Vagina (tissue), 2 donors: ENCODE measurements around the gene TRIM41. TPM values are rescaled to one million over a fixed set of nuclear protein-coding genes. Genes with fewer than 3 reads are reported as not detected.

ENCODE experiments used
- DNase-seq, 2 donors: peaks; one replicate each; pipeline ENCODE4 v3.0.0-alpha.2; 2017; ENCODE audit errors: extremely low spot score in 2 of 2
- H3K27ac ChIP-seq: fragments of 200-600 bp; sonication (generic); one replicate; pipeline ENCODE4 v1.5.1; 2019
- H3K27me3 ChIP-seq: fragments of 200-600 bp; sonication (generic); one replicate; pipeline ENCODE4 v1.5.1; 2019
- H3K36me3 ChIP-seq, 2 donors: fragments of 200-600 bp; sonication (generic); one replicate each; pipeline ENCODE4 v1.5.1; 2017 to 2019
- H3K4me1 ChIP-seq: fragments of 200-600 bp; sonication (generic); one replicate; pipeline ENCODE4 v1.5.1; 2019
- H3K4me3 ChIP-seq, 2 donors: fragments of 200-600 bp; sonication (generic); 1 replicate in 1 of 2; 2 replicates in 1 of 2; pipeline ENCODE4 v1.5.1; 2016 to 2019
- H3K9me3 ChIP-seq: fragments of 200-600 bp; sonication (generic); one replicate; pipeline ENCODE4 v1.5.1; 2019
- CTCF ChIP-seq, 3 experiments: fragments of 450-650 bp in 2 of 3; fragments of 200-600 bp in 1 of 3; sonication (generic) in 1 of 3; IDR thresholded peaks; one replicate each; pipeline ENCODE4 v1.5.1; 2017 to 2019; ENCODE audit warnings: antibody characterized with exemption in 3 of 3, mild to moderate bottlenecking in 2 of 3, moderate library complexity in 2 of 3
- POLR2A ChIP-seq, 2 donors: fragments of 450-650 bp; IDR thresholded peaks; one replicate each; pipeline ENCODE4 v1.6.1; 2017; ENCODE audit warnings: antibody characterized with exemption in 2 of 2, mild to moderate bottlenecking in 2 of 2, moderate library complexity in 2 of 2
- POLR2AphosphoS5 ChIP-seq, 2 donors: sonication (generic); formaldehyde crosslinking; IDR thresholded peaks; one replicate each; pipeline ENCODE4 v1.9.0; 2017; ENCODE audit warnings: antibody characterized with exemption in 2 of 2, mild to moderate bottlenecking in 2 of 2, low read depth in 1 of 2; ENCODE audit not compliant: insufficient read depth in 1 of 2
- intact Hi-C: fragments of 100-400 bp; cut with DNase I; formaldehyde crosslinking; loops from one replicate; pipeline ENCODE4 v1.15.1; 2023
- total RNA-seq: library from RNA; depleted of rRNA; stranded (reverse); fragments of >200 nt; gene quantifications from one replicate; pipeline ENCODE4 v1.2.3, GENCODE V29; 2016

The TRIM41 gene
- total RNA-seq, 1 donor from 2014 or later, result 7.9 TPM

- H3K4me3 ChIP-seq, result no peak overlapping the region
- no peak overlapping the region for H3K27ac ChIP-seq
- intact Hi-C loops, result loop anchor here (10.0 kb wide), 1 partner anchor 318 kb away; the partner anchor contains the start of gene ZFP62
- H3K36me3 ChIP-seq, result no peaks in the 10 kb centered on the region
- H3K9me3 ChIP-seq, result no peaks in the 10 kb centered on the region
- no peak for DNase-seq
- no peaks in the 10 kb centered on the region for H3K27me3 ChIP-seq
- TF ChIP-seq POLR2AphosphoS5 (IDR thresholded peaks at IDR 0.05; ENCODE audit: insufficient read depth in 1 of 2, low read depth in 1 of 2) (no peak), POLR2A (IDR thresholded peaks at IDR 0.05) (no peak), CTCF (IDR thresholded peaks at IDR 0.05) (no peak)
- peaks cover 20% of the 10 kb centered on the region for H3K4me1 ChIP-seq
Observed at GRCh38 chr5:181182651-181183050, 40.4 kb upstream of the TRIM41 start.

- Histone ChIP-seq H3K4me1 (peaks cover 30% of the 10 kb centered on the region), H3K27me3 (no peaks in the 10 kb centered on the region), H3K9me3 (no peaks in the 10 kb centered on the region), H3K4me3 (peak overlapping the region in 1 of 2 donors; percentile 50), H3K27ac (peak overlapping the region; percentile 16), H3K36me3 (no peaks in the 10 kb centered on the region)
- DNase-seq, result no peak
- intact Hi-C loops, result loop anchor here (10.0 kb wide), 1 partner anchor 320 kb away; the partner anchor contains the start of gene ZFP62
- TF ChIP-seq CTCF (IDR thresholded peaks at IDR 0.05), result no peak
- no peak for TF ChIP-seq POLR2AphosphoS5 (IDR thresholded peaks at IDR 0.05; ENCODE audit: insufficient read depth in 1 of 2, low read depth in 1 of 2)
- no peak for TF ChIP-seq POLR2A (IDR thresholded peaks at IDR 0.05)
Observed at GRCh38 chr5:181184845-181185216, 38.2 kb upstream of the TRIM41 start.

GRCh38 chr5:181185560-181185959, 37.5 kb upstream of the TRIM41 start:
- intact Hi-C loops, result loop anchor here (10.0 kb wide), 1 partner anchor 321 kb away; the partner anchor contains the start of gene ZFP62
- Histone ChIP-seq H3K27me3 (no peaks in the 10 kb centered on the region), H3K4me3 (no peak overlapping the region), H3K4me1 (peaks cover 30% of the 10 kb centered on the region), H3K27ac (no peak overlapping the region), H3K9me3 (no peaks in the 10 kb centered on the region), H3K36me3 (no peaks in the 10 kb centered on the region)
- DNase-seq, result no peak
- TF ChIP-seq POLR2A (IDR thresholded peaks at IDR 0.05) (no peak), CTCF (IDR thresholded peaks at IDR 0.05) (no peak), POLR2AphosphoS5 (IDR thresholded peaks at IDR 0.05; ENCODE audit: insufficient read depth in 1 of 2, low read depth in 1 of 2) (no peak)

DNA sequence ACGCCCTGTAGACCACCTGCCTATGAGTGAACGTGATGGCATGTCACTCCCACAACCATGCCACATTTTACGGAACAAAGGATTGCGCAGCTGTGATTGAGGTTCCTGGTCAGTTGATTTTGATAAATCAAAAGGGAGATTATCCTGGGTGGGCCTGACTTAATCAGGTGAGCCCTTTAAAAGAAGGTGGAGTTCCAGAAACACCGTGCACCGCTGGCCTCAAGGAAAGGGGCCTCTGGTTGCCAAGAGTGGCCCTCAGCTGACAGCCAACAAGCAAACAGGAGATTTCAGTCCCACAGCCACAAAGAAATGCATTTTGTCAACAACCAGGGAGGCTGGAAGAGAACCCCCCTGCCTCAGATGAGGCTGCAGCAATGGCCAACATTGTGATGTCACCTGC, 37.1 kb upstream of the TRIM41 start:
- Histone ChIP-seq H3K4me1 (peaks cover 30% of the 10 kb centered on the region), H3K9me3 (no peaks in the 10 kb centered on the region), H3K4me3 (no peak overlapping the region), H3K27ac (no peak overlapping the region), H3K27me3 (no peaks in the 10 kb centered on the region), H3K36me3 (no peaks in the 10 kb centered on the region)
- intact Hi-C loops, result loop anchor here (10.0 kb wide), 1 partner anchor 321 kb away; the partner anchor contains the start of gene ZFP62
- TF ChIP-seq POLR2A (IDR thresholded peaks at IDR 0.05) (no peak), POLR2AphosphoS5 (IDR thresholded peaks at IDR 0.05; ENCODE audit: insufficient read depth in 1 of 2, low read depth in 1 of 2) (no peak), CTCF (IDR thresholded peaks at IDR 0.05) (no peak)
- DNase-seq, result no peak

DNA sequence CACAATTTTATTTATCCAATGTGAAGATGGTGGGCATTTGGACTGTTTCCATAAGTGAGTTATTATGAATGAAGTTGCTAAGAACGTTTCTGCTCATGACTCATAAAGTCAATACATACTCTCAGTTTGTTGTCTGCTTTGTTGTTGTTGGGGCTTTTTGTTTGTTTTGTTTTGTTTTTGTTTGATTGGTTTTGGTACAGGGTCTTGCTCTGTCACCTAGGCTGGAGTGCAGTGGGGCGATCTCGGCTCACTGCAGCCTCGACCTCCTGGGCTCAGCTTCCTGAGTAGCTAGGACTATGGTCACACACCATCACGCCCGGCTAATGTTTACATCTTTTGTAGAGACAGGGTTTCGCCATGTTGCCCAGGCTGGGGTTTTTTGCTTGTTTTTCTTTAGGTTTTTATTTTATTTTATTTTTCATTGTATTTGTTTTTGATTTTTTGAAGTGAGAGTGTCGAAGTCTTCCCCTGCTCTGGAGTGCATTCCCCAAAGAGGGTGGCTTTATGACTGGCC, 36.0 kb upstream of the TRIM41 start:
- H3K9me3 ChIP-seq, result no peaks in the 10 kb centered on the region
- peak overlapping the region in 1 of 2 donors; percentile 86 for H3K4me3 ChIP-seq
- TF ChIP-seq POLR2AphosphoS5 (IDR thresholded peaks at IDR 0.05; ENCODE audit: insufficient read depth in 1 of 2, low read depth in 1 of 2), result no peak
- TF ChIP-seq POLR2A (IDR thresholded peaks at IDR 0.05), result no peak
- no peak for TF ChIP-seq CTCF (IDR thresholded peaks at IDR 0.05)
- H3K27me3 ChIP-seq, result no peaks in the 10 kb centered on the region
- intact Hi-C loops, result loop anchor here (10.0 kb wide), 1 partner anchor 322 kb away; the partner anchor contains the start of gene ZFP62
- H3K4me1 ChIP-seq, result peaks cover 30% of the 10 kb centered on the region
- no peak for DNase-seq
- no peak overlapping the region for H3K27ac ChIP-seq
- H3K36me3 ChIP-seq, result no peaks in the 10 kb centered on the region
